Measurements from ENCODE around the gene FKBP1B.

- TF ChIP-seq CREB1 (IDR thresholded peaks at IDR 0.05; ENCODE audit: low read depth) (no peak), EP300 (IDR thresholded peaks at IDR 0.05; ENCODE audit: borderline replicate concordance) (no peak), CEBPB (IDR thresholded peaks at IDR 0.05) (no peak), ZBTB7A (IDR thresholded peaks at IDR 0.05; ENCODE audit: low read depth) (no peak), REST (IDR thresholded peaks at IDR 0.05; ENCODE audit: low read depth) (no peak), NFIC (IDR thresholded peaks at IDR 0.05) (no peak), USF1 (IDR thresholded peaks at IDR 0.05) (no peak), YY1 (IDR thresholded peaks at IDR 0.05; ENCODE audit: low read depth) (no peak), RAD21 (IDR thresholded peaks at IDR 0.05; ENCODE audit: low read depth) (no peak), TAF1 (IDR thresholded peaks at IDR 0.05; ENCODE audit: low read depth) (no peak), TCF12 (IDR thresholded peaks at IDR 0.05; ENCODE audit: low read depth) (no peak), TEAD4 (IDR thresholded peaks at IDR 0.05) (no peak)
- TF ChIP-seq, protein P1, sequence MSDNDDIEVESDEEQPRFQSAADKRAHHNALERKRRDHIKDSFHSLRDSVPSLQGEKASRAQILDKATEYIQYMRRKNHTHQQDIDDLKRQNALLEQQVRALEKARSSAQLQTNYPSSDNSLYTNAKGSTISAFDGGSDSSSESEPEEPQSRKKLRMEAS (IDR thresholded peaks at IDR 0.05): no peak
These were observed 23.3 kb upstream of the FKBP1B start for GRCh38 chr2:24026233-24026632.

Data from Ishikawa (cell line).